Activated B cell treated with CpG ODN at 0.5 μM for 24 hours (primary cell): ENCODE results near the gene TSPAN13. TPM values are rescaled to one million over a fixed set of nuclear protein-coding genes. Genes with fewer than 3 reads are reported as not detected.

Experiments used
- ATAC-seq: fragments of 200-7000 bp; cut with Tn5 transposase; one replicate; pipeline ENCODE4 v1.10.0; 2021; ENCODE audit warnings: low read depth, mild to moderate bottlenecking, moderate library complexity
- CTCF ChIA-PET: fragments of 350-600 bp; sonication (Branson Sonifier 250); formaldehyde crosslinking; loops from one replicate; lab custom pipeline; 2021; ENCODE audit warnings: antibody characterized with exemption; lab: Charles Lee
- POLR2A ChIA-PET: fragments of 350-600 bp; sonication (Branson Sonifier 250); formaldehyde crosslinking; loops from one replicate; lab custom pipeline; 2021; ENCODE audit warnings: antibody characterized with exemption; lab: Charles Lee
- DNase-seq: peaks from one replicate; pipeline ENCODE4 v3.0.0; 2022
- H3K27ac Mint-ChIP-seq: one replicate; pipeline ENCODE4 v1.8.0; 2020; ENCODE audit warnings: mixed read lengths
- H3K27me3 Mint-ChIP-seq: one replicate; pipeline ENCODE4 v1.8.0; 2021; ENCODE audit warnings: mixed read lengths
- H3K36me3 Mint-ChIP-seq: one replicate; pipeline ENCODE4 v1.8.0; 2021; ENCODE audit warnings: low read depth, mixed read lengths
- H3K4me1 Mint-ChIP-seq: one replicate; pipeline ENCODE4 v1.8.0; 2021; ENCODE audit warnings: mixed read lengths
- H3K4me3 Mint-ChIP-seq: one replicate; pipeline ENCODE4 v1.8.0; 2020; ENCODE audit warnings: mild to moderate bottlenecking, mixed read lengths
- H3K9me3 Mint-ChIP-seq: one replicate; pipeline ENCODE4 v1.8.0; 2020; ENCODE audit warnings: mixed read lengths
- CTCF ChIP-seq: fragments of 200-600 bp; IDR thresholded peaks from one replicate; pipeline ENCODE4 v1.8.0; 2022; ENCODE audit warnings: antibody characterized with exemption, mild to moderate bottlenecking
- intact Hi-C: fragments of 100-400 bp; cut with micrococcal nuclease; formaldehyde crosslinking; loops from one replicate; pipeline ENCODE4 v1.15.1; 2024
- total RNA-seq: library from RNA; stranded (reverse); gene quantifications from 2 replicates; pipeline ENCODE4 v1.2.3, GENCODE V29; 2022

TSPAN13 gene
- total RNA-seq, 1 donor from 2014 or later = 15.1 TPM

GRCh38 chr7:16743236-16743635, 10.3 kb upstream of the TSPAN13 start:
- no peaks in the 10 kb centered on the region for H3K9me3 Mint-ChIP-seq
- ATAC-seq (no peak), DNase-seq (no peak)
- TF ChIP-seq CTCF = no peak
- ChIA-PET CTCF (no interaction called here), POLR2A (no interaction called here)
- no peak overlapping the region for H3K4me3 Mint-ChIP-seq
- intact Hi-C loops = no loop called here
- no peaks in the 10 kb centered on the region for H3K36me3 Mint-ChIP-seq
- H3K27ac Mint-ChIP-seq = no peak overlapping the region
- H3K4me1 Mint-ChIP-seq = no peaks in the 10 kb centered on the region
- no peaks in the 10 kb centered on the region for H3K27me3 Mint-ChIP-seq

- CTCF ChIA-PET = no interaction called here
- no peak for TF ChIP-seq CTCF
These were observed 8.9 kb upstream of the TSPAN13 start for GRCh38 chr7:16744518-16745250.

GRCh38 chr7:16745645-16746044, 7.9 kb upstream of the TSPAN13 start:
- intact Hi-C loops = no loop called here
- no peak for TF ChIP-seq CTCF
- ATAC-seq = no peak
- POLR2A ChIA-PET = interaction anchor here (0.7 kb wide), 1 partner anchor 8 kb away, joined by 3 read pairs; the partner anchor contains the start of gene TSPAN13
- Mint-ChIP-seq H3K4me1 (no peaks in the 10 kb centered on the region), H3K36me3 (no peaks in the 10 kb centered on the region), H3K27me3 (no peaks in the 10 kb centered on the region), H3K4me3 (no peak overlapping the region), H3K9me3 (no peaks in the 10 kb centered on the region), H3K27ac (no peak overlapping the region)
- no peak for DNase-seq
- CTCF ChIA-PET = interaction anchor here (0.5 kb wide), 1 partner anchor 183 kb away, joined by 3 read pairs; no protein-coding TSS in a partner anchor

More at GRCh38 chr7:16744518-16745250, 8.9 kb upstream of the TSPAN13 start:
- Mint-ChIP-seq H3K27ac (no peak overlapping the region), H3K36me3 (no peaks in the 10 kb centered on the region), H3K4me1 (no peaks in the 10 kb centered on the region), H3K27me3 (no peaks in the 10 kb centered on the region), H3K9me3 (no peaks in the 10 kb centered on the region), H3K4me3 (no peak overlapping the region)
- ATAC-seq (no peak), DNase-seq (no peak)
- POLR2A ChIA-PET = interaction anchor here (0.7 kb wide), 1 partner anchor 9 kb away, joined by 3 read pairs; the partner anchor contains the start of gene TSPAN13
- intact Hi-C loops = no loop called here

GRCh38 chr7:16747102-16747501, 6.5 kb upstream of the TSPAN13 start:
- Mint-ChIP-seq H3K27ac (no peak overlapping the region), H3K4me3 (no peak overlapping the region), H3K9me3 (no peaks in the 10 kb centered on the region), H3K36me3 (no peaks in the 10 kb centered on the region), H3K27me3 (no peaks in the 10 kb centered on the region), H3K4me1 (no peaks in the 10 kb centered on the region)
- ChIA-PET POLR2A (no interaction called here), CTCF (no interaction called here)
- DNase-seq (no peak), ATAC-seq (no peak)
- intact Hi-C loops = no loop called here
- no peak for TF ChIP-seq CTCF
